Natural killer cell treated with Interleukin-12 subunit alpha and Interleukin-12 subunit beta and Interleukin-15 and Interleukin-18, amount 100 ng/mL, for 72 hours (primary cell): ENCODE results near the gene NBPF1. TPM values are rescaled to one million over a fixed set of nuclear protein-coding genes. Genes with fewer than 3 reads are reported as not detected.
"Not testable (repeated sequence)": the region's sequence is repeated elsewhere in the genome, so short reads cannot be mapped to it uniquely, and the experiment has no call there.

Experiments
- ATAC-seq, 2 donors: fragments of 150-1000 bp; cut with Tn5 transposase in 1 of 2; sonication (Bioruptor Pico), chemical (Tn5 transposase) in 1 of 2; 2 replicates each; pipeline ENCODE4 v1.10.0; 2021
- DNase-seq: peaks from one replicate; pipeline ENCODE4 v3.0.0; 2022; ENCODE audit warnings: low spot score
- H3K27ac Mint-ChIP-seq, 2 donors: 1 replicate in 1 of 2; 2 replicates in 1 of 2; pipeline ENCODE4 v1.8.0; 2022; ENCODE audit warnings: mixed read lengths in 2 of 2, mild to moderate bottlenecking in 1 of 2, moderate library complexity in 1 of 2
- H3K27me3 Mint-ChIP-seq, 2 donors: 1 replicate in 1 of 2; 2 replicates in 1 of 2; pipeline ENCODE4 v1.8.0; 2022; ENCODE audit warnings: mixed read lengths in 2 of 2
- H3K36me3 Mint-ChIP-seq: one replicate; pipeline ENCODE4 v1.8.0; 2022; ENCODE audit warnings: mixed read lengths
- H3K4me1 Mint-ChIP-seq, 2 donors: 1 replicate in 1 of 2; 2 replicates in 1 of 2; pipeline ENCODE4 v1.8.0; 2022; ENCODE audit warnings: low read depth in 2 of 2, mixed read lengths in 2 of 2, mild to moderate bottlenecking in 1 of 2
- H3K4me3 Mint-ChIP-seq: one replicate; pipeline ENCODE4 v1.8.0; 2022; ENCODE audit warnings: mixed read lengths
- H3K9me3 Mint-ChIP-seq: 2 replicates; pipeline ENCODE4 v1.8.0; 2022; ENCODE audit warnings: mixed read lengths
- total RNA-seq, 2 donors: library from RNA; stranded (reverse); gene quantifications; one replicate each; pipeline ENCODE4 v1.2.3, GENCODE V29; 2022

The NBPF1 gene
- total RNA-seq, 2 donors from 2014 or later = 6.3 to 10.0 TPM

- H3K27ac Mint-ChIP-seq = not testable (repeated sequence)
Measured at GRCh38 chr1:16519255-16519951, 94.0 kb downstream of the NBPF1 start.

GRCh38 chr1:16518913-16519254, 94.5 kb downstream of the NBPF1 start:
- H3K27me3 Mint-ChIP-seq = peaks cover 23 to 45% of the 10 kb centered on the region in 2 donors
- not testable (repeated sequence) for H3K27ac Mint-ChIP-seq, ATAC-seq, DNase-seq, H3K9me3 Mint-ChIP-seq, H3K4me3 Mint-ChIP-seq, H3K36me3 Mint-ChIP-seq, H3K4me1 Mint-ChIP-seq

More at GRCh38 chr1:16519255-16519951, 94.0 kb downstream of the NBPF1 start:
- not testable (repeated sequence) for H3K9me3 Mint-ChIP-seq, H3K4me3 Mint-ChIP-seq, H3K36me3 Mint-ChIP-seq, ATAC-seq, H3K4me1 Mint-ChIP-seq, DNase-seq
- peaks cover 23 to 45% of the 10 kb centered on the region in 2 donors for H3K27me3 Mint-ChIP-seq

GRCh38 chr1:16516694-16517410, 96.5 kb downstream of the NBPF1 start:
- not testable (repeated sequence) for H3K9me3 Mint-ChIP-seq, DNase-seq, H3K27ac Mint-ChIP-seq, H3K4me1 Mint-ChIP-seq, ATAC-seq, H3K36me3 Mint-ChIP-seq, H3K4me3 Mint-ChIP-seq
- peaks cover 23 to 41% of the 10 kb centered on the region in 2 donors for H3K27me3 Mint-ChIP-seq

GRCh38 chr1:16514107-16515055, 99.0 kb downstream of the NBPF1 start, which contains the start of gene RNU1-1:
Gene RNU1-1, minus strand, starts transcription at chr1:16514285.
- not testable (repeated sequence) for H3K36me3 Mint-ChIP-seq, H3K4me1 Mint-ChIP-seq

GRCh38 chr1:16513412-16514106, 99.8 kb downstream of the NBPF1 start:
- not testable (repeated sequence) for H3K27ac Mint-ChIP-seq, H3K4me1 Mint-ChIP-seq, H3K36me3 Mint-ChIP-seq, H3K4me3 Mint-ChIP-seq, H3K9me3 Mint-ChIP-seq
- peak; percentile 97 to 99 for ATAC-seq
- H3K27me3 Mint-ChIP-seq = peaks cover 9 to 17% of the 10 kb centered on the region in 2 donors
- peak; percentile 89 for DNase-seq

More at GRCh38 chr1:16514107-16515055, 99.0 kb downstream of the NBPF1 start, which contains the start of gene RNU1-1:
- H3K27ac Mint-ChIP-seq, H3K9me3 Mint-ChIP-seq, H3K4me3 Mint-ChIP-seq: not testable (repeated sequence)
- DNase-seq (peak; percentile 81), ATAC-seq (peak; percentile 66 to 71)
- H3K27me3 Mint-ChIP-seq = peaks cover 15 to 24% of the 10 kb centered on the region in 2 donors

GRCh38 chr1:16512624-16513411, 100.5 kb downstream of the NBPF1 start:
- H3K27me3 Mint-ChIP-seq = peaks cover 6 to 10% of the 10 kb centered on the region in 2 donors
- H3K4me1 Mint-ChIP-seq, H3K4me3 Mint-ChIP-seq, H3K9me3 Mint-ChIP-seq, H3K27ac Mint-ChIP-seq, H3K36me3 Mint-ChIP-seq: not testable (repeated sequence)
- DNase-seq (peak; percentile 74), ATAC-seq (peak; percentile 46 to 68)

Other genes starting within 250 kb of the NBPF1 start
- gene SZRD1, start 246.3 kb downstream of the NBPF1 start, total RNA-seq = 100 to 1,000 TPM; 232 to 279 TPM
- gene SPATA21, start 176.1 kb downstream of the NBPF1 start, total RNA-seq = not detected
- 10 to 100 TPM; 72.0 to 95.4 TPM for gene NECAP2, start 172.8 kb downstream of the NBPF1 start, total RNA-seq
- gene RNU1-1, start 99.3 kb downstream of the NBPF1 start, total RNA-seq = 1,000 to 10,000 TPM; 1,591 to 3,879 TPM
- gene RNU1-3, start 53.4 kb upstream of the NBPF1 start, total RNA-seq = 1,000 to 10,000 TPM; 1,591 to 3,879 TPM
- gene RNU1-4, start 127.0 kb upstream of the NBPF1 start, total RNA-seq = 1,000 to 10,000 TPM; 1,591 to 3,879 TPM